HG03064 (cell line): ENCODE data around the gene TNFRSF1A.
"Not testable (repeated sequence)": the region's sequence is repeated elsewhere in the genome, so short reads cannot be mapped to it uniquely, and the experiment has no call there.

Source experiments
- ATAC-seq: cut with Tn5 transposase; IDR thresholded peaks from one replicate; pipeline ENCODE4 v1.9.1; 2021; ENCODE audit warnings: low read depth; ENCODE audit not compliant: unreplicated experiment

The TNFRSF1A gene

DNA sequence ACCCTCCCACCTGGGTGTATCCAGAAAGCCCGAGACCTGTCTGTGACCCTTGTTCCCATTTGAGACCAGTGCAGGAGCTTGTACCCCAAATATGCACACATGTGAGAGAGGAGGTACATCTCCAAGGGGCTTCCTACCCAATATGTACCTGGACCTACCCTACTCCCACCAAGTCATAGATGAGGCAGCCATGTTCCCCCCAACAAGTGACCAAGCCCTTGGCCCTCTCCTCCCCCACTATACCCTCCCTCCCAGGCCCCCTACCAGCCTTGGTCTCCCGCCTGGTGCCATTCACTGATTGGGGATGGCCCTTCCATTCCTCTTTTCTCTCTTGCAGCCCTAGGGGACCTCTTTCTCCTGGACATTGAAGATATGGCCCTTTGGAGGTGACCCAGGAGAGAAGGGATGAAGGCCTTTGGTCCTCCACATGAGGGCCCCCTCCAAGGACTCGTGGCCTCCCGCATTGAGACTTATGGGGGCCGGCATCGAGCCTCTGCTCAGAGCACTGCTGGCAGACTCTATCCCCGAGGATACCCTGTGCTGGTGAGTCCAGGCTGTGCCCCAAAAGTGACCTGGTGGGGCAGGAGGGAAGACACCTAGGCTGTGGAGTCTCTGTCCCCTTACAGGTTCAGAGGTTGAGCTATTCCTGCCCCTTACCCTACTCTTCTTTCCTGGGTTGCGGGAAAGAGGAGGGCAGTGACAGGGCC is 29.9 kb downstream of the TNFRSF1A start:
- no peak for ATAC-seq

DNA sequence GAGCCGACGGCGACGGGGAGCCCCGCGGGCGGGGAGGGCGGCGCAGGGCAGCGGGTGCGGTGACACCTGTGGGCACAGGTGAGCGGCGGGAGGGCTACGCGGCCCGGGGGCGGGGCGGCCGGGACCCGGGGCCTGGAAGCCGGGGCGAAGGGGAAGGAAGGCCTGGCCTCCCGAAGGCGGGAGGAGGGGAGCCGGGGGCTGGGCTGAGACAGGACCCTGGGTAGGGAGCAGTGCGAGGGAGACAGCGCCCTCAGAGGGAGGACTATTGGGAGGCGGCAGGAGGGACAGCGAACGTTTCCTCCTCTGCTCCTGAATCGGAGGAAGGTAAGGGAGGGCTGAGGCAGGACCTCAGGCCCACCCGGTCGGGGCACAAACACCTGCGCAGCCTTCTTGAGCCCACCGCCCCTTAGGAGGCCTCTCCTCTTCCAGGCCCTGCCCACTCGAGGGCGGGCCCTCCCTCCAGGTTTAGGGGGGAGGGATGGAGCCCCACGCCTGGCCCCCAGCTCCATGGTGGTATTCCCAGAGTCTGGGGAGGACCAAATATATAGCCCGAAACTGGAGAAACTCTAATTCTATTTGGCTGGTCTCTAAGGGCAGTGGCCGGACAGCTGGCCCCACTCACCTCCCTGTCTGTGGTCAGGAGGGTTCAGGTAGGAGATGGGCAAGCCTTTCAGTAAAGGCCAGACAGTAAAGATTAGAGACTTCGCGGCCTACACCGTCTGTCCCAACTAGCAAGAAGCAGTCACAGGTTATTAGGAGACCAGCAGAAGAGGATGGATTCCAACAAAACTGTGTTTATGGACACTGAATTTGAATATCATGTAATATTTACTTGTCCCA is 30.9 kb downstream of the TNFRSF1A start:
- ATAC-seq: no peak

DNA sequence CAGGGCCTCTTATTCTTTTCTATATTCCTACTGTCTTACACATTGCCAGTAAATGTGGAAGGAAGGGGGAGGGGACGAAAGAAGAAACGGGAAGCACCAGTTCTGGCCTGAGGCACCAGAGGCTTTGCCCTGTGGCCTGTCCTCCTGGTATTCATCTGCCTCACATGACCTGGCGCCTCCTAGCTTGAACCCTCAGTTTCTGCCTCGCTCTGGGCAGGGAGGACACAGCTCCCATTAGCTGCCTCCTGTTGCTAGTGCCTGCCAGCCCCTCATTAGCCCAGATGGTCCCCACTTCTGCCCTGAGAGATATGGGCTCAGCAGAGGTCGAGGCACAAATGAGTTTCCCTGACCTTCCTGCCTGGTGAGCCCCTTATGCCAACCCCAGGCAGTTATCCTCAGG is 34.3 kb downstream of the TNFRSF1A start:
- no peak for ATAC-seq

DNA sequence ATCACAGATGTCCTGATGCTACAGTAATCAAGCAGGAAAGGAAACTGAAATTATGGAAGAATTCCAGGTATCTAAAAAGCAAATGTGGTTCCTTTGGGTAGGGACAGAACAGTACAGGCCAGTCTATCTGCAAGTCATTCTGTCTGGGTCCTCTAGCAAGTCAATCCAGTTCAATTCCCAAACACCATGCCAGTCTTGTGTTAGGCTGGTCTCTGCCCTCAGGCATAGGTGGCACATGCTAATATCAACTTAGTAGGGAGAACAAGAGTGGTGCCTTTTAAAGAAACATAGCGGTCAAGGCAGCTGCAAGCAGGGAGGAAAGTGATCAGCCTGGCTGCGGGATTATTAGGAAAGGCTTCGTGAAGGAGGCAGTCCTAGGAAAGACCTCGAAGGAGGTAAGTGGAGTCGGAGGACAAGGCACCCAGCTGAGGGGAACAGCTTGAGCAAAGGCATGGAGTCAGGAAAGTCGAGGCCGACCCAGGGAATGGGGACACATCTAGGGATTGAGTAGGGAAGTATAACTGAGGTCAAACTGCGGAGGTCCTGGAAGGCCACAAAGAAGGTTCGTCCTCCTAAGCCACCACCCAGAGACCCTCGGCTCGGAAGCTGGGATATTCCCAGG is 35.2 kb downstream of the TNFRSF1A start:
- no peak for ATAC-seq

DNA sequence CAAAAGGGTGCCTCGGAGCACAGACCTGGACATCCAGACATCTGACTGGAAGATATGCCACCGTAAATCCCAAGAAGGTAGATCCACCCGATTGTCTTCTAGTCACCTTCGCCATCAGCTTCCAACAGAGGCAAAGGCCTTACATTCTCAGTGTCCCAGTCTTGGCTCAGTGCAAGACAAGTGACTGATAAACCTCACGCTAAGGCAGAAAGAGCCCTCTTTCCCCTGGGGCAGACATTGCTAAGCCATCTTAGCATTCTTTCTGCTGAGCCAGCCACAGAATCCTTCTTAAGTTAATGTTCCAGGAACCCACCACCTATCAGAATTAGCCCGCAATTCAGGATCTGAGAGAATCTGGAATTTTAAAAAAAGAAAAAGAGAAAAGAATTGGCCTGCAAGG is 35.7 kb downstream of the TNFRSF1A start:
- ATAC-seq: no peak

DNA sequence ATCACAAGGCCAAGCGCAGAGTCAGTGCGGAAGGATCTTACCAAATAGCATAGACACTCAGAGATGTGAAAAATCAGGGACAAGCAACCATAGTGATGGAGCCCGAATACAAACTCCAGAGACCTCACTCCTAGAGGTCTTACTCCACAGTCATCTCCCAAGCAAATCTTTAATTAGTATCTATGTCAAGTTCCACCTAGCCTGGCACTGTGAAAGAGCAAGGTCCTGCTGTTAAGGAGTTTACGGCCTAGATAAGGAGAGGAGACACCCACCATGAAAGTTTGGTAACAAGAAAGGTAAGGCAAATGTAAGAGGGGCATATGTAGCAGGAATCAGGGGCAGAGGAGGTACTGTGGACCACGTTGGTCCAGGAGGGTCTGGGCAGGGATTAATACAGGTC is 38.8 kb downstream of the TNFRSF1A start:
- no peak for ATAC-seq

DNA sequence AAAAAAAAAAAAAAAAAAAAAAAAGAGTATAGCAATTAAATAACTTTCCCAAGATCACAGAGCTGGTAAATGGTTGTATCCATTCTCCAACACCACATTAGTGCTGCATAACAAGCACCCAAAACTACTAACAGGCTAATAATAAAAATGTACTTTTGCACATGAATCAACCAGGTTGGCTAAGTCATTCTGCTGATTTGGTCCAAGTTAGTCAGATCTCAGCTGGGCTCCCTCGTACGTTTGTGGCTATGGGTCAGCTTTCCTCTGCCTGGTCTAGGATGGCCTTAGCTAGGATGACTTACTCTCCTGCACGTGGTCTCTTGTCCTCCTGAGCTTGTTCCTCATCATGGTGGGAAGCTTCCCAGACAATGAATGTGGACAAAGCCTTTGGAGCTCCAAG is 39.3 kb downstream of the TNFRSF1A start:
- ATAC-seq: no peak

DNA sequence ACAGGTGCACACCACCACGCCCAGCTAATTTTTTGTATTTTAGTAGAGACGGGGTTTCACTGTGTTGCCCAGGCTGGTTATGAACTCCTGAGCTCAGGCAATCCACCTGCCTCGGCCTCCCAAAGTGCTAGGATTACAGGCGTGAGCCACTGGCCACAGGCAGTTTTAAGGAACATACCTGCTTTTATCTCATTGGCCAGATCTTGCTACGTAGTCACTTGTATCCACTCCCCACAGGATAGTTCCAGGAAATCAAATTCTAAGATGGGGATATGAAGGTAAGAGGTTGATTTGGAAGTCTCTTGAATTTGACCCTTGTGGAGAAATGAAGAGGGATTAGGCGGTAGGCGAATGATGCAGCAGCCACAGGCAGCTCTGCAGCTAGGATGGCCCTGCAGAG is 40.2 kb downstream of the TNFRSF1A start:
- ATAC-seq: no peak

DNA sequence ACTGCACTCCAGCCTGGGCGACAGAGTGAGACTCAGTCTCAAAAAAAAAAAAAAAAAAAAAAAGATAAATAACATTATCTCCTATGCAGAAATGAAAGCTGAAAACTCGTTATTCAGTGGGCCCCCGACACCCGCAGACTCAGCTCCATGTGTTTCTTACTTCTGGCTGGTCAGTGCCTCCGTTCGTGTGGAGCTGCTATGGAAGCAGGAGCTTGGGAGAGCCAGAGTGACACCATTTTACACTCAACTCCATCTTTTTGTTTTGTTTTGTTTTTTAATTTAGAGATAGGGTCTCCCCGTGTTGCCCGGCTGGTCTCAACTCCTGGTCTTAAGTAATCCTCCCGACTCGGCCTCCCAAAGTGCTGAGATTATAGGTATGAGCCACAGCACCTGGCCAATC is 44.7 kb downstream of the TNFRSF1A start:
- no peak for ATAC-seq

DNA sequence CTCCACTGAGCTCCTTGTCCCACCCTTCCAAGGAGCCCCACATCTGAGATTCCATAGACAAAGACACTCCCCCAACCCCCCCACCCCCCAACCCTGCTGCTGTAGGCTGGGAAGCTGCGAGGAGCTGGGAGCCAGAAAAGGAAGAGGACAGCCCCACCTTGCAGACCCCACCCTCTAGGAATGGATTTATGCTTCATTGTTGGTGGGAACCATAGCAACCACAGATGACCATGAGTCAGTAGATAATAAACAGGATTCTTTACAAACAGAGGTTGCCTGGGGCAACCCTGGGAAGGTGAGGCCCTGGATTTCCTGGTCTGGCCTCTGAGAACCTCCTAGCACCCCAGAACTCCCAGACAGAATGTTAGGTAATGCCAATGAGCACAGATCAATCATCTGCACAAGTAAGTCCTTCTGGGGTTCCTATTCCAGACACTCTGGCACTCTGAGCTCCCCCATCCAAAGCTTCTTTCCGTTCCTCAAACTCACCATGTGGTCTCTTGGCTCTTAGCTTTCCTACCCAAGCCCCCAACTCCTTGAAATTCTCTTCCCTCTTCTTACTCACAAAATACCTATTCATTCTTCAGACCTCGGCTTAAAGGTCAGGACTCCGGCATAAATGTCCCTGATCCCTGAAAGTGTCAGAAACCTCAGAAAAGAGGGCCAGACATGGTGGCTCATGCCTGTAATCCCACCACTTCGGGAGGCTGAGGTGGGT is 46.6 kb downstream of the TNFRSF1A start:
- no peak for ATAC-seq

DNA sequence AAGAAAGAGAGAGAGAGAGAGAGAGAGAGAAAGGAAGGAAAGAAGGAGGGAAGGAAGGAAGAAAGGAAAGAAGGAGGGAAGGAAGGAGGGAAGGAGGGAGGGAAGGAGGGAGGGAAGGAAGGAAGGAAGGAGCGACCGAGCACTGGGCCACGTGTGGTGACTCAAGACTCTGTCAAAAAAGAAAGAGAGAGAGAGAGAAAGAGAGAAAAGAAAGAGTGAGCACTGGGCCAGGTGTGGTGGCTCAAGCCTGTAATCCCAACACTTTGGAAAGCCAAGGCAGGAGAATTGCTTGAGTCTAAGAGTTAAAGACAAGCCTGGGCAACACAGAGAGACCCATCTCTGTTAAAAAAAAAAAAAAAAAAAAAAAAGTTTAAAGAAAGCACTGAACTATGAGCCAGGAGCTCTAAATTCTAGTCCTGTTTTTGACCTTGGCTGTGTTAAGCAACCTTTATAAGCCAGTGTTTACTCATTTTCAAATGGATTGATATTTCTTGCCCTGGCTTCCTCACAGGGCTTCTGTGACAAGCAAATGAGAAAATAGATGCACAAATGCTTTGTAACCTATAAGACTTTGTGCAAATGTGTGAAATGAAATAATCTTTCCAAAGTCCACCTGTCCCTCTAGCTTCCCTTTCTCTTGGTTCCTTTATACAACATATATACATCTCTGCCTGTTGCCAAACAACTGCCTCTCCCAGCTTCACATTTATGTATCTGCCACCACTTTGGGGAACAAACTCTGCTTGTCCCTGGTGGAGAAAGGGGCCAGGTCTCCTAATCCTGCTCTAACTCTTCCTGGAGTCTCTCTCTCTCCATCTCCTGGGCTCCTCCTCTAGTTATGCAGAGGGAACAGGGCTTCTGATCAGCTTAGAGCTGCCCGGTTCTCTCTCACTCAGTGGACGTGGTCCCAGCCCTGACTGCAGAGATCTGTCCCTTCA is 47.5 kb downstream of the TNFRSF1A start:
- ATAC-seq: no peak

DNA sequence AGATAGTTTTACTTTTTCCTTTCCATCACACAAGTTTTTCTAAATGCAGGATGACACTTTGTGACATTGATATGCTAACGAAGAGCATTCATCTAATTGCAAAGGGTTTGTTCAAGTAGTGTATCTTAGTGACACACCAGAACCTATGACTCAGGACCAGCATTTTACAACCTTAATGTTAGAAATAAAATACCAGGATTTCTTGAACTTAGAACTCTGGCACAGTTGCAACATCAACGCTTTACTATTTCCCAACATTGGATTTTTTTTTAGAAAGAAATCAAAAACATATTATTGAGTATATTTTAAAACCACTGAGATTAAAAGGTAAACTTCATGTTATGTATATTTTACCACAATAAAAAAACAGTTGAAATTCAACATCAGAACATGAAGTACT is 49.3 kb downstream of the TNFRSF1A start:
- ATAC-seq: no peak

DNA sequence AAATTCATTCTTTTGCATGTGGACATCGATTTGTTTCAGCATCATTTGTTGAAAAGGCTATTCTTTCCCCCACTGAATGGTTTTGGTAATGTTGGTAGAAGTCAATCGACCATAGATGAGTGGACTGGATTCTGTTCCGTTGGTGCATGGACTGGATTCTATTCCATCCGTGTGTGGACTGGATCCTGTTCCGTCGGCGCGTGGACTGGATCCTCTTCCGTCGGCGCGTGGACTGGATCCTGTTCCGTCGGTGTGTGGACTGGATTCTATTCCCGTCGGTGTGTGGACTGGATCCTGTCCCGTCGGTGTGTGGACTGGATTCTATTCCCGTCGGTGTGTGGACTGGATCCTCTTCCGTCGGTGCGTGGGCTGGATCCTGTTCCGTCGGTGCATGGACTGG is 52.0 kb downstream of the TNFRSF1A start:
- ATAC-seq: not testable (repeated sequence)

DNA sequence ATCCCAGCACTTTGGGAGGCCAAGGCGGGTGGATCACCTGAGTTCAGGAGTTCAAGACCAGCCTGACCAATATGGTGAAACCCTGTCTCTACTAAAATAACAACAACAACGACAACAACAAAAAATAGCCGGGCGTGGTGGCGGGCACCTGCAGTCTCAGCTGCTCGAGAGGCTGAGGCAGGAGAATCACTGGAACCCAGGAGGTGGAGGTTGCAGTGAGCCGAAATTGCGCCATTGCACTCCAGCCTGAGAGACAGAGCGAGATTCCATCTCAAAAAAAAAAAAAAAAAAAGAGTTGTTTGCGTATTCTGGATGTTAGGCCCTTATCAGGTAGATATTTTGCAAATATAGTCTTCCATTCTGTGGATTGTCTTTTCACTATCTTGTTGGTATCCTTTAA is 52.8 kb downstream of the TNFRSF1A start:
- not testable (repeated sequence) for ATAC-seq

DNA sequence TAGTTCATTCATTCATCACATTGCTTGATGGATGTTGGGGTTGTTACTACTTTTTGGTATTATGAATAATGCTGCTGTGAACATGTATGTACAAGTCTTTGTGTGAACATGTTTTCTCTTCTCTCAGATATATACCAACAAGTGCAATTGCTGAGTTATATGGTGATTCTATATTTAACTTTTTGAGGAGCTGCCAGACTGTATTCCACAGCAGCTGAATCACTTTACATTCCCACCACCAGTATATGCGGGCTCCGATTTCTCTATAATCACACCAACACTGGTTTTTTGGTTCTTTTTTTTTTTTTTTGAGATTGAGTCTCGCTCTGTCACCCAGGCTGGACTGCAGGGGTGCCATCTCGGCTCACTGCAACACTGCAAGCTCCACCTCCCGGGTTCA is 53.6 kb downstream of the TNFRSF1A start:
- no peak for ATAC-seq

DNA sequence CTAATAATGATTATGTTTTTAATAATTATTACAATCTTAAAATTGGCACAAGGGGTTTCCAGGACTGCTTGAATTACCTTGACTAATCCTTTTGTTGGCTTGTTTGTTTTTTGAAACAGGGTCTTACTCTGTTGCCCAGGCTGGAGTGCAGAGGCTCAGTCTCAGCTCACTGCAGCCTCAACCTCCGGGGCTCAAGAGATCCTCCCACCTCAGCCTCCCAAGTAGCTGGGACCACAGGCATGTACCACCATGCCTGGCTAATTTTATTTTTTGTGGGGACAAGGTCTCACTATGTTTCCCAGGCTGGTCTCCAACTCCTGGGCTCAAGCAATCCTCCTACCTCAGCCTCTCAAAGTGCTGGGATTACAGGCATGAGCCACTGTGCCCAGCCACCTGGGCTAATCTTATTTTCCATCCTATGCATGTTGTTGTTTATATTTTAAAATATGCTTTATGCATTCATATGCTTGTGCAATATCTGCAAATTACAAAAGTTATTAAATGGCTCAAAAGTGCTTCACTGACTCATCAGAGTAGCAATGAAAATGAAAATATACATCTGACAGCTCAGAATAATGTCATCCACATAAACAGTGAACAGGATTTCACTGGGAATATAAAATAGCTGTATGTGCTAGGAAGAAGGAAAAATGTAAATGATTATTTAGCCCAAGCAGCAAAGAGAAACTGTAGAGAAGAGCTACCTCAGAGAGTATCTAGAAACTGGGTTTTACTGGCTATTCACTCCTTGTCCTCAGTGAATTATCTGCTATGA is 56.2 kb downstream of the TNFRSF1A start:
- ATAC-seq: no peak

DNA sequence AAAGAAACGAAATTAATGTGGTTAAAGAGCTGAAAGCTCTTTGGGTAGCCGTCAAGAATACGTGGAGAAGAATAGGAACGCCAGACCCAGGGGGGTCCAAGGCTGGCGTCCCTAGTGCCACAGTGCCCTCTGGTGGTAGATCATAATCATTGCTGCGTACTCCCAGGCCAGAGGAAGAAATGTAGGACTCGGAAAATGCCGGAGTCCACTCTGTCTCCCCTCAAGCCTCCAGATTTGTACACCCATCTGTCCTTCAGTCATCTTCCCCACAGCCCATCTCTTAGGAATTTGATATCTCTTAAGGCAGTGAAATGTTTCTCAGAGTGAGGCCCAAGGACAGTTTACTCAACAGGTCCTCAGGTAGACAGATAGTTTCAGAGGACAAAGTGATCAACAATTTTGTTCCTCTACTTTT is 56.8 kb downstream of the TNFRSF1A start:
- ATAC-seq: no peak

DNA sequence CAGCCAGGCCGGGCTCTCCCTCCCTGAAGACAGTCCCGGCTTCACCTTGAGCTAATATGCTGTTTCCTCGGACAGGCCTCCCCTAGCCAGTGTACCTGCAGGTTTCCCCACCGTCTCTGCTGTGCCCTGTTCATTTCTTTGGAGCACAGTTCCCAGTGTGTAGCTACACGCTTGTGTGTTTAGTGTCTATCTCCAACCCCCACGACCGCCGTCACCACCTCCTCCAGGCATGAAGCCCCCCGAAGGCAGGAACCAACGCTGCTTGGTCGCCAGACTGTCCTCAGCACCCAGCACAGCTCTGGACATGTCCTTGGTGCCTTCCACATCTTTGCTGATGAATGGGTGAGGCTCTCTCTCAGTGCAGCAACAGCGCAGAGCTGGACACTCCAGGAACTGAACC is 57.6 kb downstream of the TNFRSF1A start:
- no peak for ATAC-seq

DNA sequence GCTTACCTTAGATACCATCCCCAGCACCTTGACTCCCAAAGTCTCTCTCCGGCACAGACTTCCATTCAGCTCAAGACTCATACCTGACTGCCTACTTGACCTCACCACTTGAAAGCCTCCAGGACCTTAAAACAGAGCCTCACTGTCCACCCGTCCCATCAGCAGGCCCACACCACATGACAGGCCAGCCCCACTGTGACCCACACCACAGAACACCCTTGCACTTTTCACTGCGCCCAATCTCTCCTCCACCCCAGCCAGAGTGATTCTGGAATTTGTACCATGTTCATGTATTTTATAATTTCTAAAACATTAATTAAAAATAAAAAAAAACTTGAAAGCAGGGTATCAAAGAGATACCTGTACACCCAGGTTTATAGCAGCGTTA is 59.4 kb downstream of the TNFRSF1A start:
- no peak for ATAC-seq
